Measurements from ENCODE around the gene URB1.
"Not testable (repeated sequence)": the region's sequence is repeated elsewhere in the genome, so short reads cannot be mapped to it uniquely, and the experiment has no call there.

Gene URB1

DNA sequence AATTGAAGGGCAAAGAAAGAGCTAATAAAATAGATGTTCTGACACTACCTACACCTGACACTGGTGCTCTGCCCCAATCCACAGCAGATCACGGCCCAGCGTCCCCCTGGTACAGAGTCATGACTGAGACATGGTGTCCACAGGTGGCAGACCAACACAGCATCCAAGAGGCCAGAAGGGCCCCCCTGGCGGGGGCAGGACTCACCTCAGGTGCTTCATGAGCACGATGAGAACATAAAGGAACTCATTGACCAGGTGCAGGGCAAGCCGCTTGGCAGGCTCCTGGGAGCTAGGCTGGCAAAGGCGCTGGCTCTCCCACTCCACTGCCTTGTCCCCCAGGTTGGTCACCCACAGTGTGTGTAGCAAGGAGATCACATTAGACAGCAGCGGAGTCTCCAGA is 73.8 kb downstream of the URB1 start:
- no peak for DNase-seq

DNA sequence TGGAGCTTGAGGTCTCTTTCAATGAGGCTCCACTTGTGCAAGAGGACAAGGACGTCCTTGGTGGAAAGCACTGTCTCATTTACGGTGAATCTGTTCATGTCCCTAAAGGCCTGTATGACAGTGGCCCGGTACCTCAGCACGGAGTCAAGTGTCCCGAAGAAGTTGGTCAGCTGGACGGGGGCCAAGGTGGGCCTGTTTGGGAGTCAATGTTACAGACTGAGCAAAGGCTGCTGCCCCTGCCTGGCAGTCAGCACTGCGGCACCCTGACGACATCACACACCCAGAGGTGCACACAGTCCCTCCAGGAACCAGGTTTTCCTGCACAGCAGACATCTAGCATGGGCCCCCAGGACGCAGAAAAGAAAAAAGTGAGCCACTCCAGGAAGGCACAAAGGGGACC is 75.1 kb downstream of the URB1 start:
- no peak for DNase-seq

DNA sequence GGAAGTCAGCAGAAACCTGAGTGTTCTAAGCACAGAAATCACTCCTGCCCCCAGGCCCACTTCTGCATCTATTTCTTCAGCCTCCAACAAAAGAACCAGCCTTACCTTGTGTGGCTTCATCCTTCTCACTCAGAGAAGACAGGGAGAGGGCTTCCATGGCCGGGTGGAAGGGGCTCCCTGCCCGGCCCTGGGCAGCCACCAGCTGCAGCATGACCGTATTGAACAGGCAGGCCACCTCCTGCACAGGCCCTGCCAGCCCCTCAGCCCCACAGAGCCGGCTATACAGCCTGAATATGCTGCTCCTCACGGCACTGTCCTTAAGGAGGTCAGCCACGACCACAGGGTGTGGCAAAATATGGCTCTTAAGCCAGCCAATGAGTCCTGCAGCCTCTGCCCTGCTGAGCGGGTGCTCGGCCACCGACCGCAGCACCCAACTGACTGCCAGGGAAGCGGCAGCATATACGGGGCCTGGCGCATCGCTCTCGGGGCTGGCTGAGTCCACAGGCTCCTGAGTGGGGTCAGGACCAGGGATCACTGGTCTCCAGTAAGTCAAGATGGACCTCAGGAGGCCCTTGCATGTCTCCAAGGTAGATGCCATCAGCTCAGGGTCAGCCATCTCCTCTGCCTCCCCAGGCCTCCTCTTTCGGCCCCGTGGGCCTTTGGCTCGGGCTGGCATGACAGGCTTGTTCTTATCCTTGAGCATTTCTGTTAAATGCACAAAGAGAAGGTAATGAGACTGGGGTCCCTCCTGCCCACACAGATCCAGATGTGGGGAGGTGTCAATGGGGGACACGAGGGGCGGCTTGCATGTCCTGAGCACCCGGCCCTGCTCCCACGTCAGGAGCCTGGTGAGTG is 76.2 kb downstream of the URB1 start:
- no peak for DNase-seq

DNA sequence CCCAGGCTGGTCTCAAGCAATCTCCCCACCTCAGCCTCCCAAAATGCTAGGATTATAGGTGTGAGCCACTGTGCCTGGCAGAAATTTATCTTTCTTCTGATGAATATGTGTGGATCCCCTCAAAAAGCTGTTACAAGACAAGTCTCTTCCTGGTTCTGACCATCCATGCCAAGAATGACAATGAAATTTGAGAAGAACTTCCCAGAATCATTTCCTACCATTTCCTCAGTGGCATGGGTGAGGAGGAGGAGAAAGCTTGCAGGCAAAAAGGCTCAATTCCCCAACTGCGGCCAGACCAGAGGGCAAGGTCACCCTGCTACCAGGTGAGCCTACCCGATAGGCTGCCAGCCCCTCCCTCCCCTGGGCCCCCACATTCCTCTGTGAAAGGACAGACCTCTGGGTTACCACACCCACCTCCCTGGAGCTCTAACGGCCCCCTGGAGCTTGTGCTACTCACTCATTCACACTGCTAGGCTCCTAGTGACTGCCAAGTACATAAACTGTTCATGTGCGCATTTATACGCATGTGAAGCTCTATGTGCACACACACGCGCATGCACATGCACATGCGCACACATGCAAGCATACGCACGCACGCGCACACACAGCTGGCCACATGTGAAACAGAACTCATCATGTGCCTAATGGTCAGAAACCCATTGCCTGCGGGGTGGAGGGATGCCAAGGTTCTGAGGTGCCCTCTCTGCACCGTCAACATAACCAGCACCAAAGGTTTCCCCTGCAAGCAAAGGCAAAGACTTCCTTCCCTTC is 77.1 kb downstream of the URB1 start:
- DNase-seq: no peak

DNA sequence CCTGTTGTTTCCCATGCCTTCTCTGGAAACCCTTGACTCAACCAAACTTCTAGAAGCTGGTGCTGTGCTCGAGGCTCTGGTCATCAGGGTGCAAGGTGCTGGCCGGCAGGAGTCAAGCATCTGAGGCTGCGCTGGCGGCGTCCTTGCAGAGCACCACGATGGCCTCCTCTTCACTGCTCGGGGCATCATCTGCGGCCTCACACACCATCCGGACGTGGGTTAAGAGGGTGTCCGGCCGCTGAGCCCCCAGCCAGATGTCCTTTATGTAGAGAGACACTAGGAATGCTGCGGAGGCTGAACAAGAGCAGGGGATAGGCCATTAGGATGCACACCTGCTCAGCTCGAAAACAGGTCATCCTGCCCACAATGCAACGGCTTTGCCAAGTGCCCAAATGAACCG is 78.0 kb downstream of the URB1 start:
- no peak for DNase-seq

DNA sequence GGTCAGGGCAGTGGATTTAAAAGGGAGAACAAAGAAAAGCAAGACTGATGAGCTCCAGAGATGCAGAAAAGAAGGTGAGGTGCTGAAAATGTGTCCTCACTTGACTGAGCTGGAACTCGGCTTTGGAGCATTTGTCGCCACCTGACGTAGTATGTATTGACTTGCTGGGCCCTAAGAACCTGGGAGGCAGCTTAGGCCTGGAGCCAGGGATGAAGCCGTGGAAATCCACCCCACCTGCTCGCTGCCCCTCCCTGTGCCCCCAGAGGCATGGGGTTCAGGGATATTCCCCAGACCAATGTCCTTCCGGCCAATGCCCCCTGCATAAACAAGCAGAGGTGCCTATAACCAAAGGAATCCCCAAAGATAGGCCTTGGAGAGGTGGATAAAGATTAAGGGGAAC is 79.8 kb downstream of the URB1 start:
- no peak for DNase-seq

DNA sequence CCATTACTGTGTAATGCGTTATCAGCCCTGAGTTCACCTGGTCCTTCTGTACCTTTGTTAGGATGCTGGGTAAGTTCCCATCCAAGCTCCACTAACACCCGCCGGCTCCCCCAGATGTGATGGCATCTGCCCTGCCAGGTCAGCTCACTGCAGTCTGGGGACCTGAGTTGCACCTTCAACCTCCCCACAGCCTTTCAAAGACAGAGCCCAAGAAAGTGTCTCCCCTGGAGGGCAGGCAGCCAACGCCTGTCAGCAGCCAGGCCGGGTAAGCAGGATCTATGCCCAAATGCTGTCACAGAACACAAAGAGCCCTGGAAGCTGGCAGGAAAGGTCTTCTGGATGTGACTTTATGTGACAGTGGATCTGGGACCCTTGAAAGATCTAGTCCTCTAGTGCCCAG is 80.5 kb downstream of the URB1 start:
- DNase-seq: no peak

DNA sequence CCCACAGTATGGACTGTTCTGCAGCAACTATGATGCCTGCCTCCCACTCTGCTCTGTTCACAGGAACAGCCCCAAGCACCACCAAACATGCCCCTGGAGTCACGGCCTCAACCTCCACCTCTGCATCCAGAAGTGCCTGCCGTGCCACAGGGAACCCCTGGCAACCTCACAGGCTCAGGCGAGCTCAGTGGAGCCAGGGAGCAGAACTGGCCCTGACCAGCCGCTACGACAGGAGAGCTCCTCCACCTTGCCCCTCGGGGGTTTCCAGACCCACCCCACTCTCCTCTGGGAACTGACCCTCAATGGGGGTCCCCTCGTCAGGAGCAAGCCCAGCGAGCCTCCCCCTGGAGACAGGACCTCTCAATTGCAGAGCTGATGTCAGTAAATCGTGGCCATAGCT is 81.2 kb downstream of the URB1 start:
- DNase-seq: no peak

DNA sequence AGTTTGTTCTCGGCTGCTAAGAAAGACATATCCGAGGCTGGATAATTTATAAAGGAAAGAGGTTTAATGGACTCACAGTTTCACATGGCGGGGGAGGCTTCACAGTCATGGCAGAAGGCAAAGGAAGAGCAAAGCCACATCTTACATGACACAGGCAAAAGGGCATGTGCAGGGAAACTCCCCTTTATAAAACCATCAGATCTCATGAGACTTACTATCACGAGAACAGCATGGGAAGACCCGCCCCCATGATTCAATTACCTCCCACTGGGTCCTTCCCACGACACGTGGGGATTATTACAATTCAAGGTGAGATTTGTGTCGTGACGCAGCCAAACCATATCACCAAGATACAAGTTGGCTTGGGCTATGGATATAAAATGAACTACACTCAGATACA is 81.8 kb downstream of the URB1 start:
- not testable (repeated sequence) for DNase-seq

DNA sequence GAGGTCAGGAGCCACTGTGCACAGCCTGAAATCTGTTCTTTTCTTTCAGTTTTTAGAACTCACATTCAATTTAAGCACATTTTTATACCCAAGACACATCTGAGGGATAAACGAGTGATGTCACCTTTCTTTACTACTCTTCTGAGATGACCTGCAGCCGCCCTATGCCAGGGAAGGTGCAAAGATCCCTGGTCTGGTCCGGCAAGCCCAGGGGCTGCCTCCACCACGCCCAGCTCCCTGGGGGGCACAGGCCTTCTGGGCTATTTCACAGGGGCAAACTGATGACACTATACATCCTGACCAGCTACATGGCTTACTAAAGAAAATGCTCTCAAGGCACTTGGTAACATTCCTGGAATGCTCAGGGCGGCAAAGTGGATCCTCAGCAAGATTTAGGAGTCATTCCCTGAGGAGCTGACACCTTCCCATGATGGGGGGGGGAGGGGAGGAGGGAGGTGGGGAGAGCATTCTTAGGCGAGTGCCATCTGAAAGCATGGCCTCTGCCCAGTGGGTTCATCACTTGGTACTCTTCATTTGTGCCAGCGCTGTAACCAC is 82.8 kb downstream of the URB1 start:
- DNase-seq: no peak

DNA sequence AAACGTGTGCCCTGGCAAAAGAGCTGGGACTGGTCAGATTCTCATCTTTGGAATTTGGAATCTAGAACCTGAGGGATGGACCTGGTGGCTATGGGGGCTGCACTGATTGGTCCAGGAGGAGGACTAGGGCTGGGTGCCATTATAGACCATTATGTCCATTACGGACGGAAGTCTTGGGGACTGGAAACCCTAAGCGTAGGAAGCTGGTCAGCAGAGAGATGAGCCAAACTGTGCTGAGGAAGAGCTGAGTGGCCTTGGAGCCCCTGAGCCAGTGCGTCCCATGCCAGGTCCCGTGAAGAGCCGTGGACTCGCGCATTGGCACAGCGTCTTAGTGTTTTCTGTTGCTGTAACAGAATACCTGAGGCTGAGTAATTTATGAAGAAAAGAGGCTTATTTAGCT is 84.1 kb downstream of the URB1 start:
- no peak for DNase-seq

DNA sequence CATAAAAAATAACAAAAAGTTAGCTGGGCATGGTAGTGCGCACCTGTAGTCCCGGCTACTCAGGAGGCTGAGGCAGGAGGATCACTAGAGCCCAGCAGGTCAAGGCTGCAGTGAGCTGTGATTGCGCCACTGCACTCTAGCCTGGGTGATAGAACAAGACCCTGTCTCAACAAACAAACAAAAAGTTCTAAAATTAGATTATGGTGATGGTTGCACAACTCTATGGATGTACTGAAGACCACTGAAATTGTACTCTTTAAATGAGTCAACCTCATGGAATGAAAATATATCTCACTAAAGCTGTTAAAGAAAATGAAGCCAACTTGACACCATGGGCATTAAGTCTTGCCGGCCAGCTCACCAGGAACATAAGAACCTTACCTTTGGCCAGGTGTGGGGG is 85.1 kb downstream of the URB1 start:
- DNase-seq: no peak

DNA sequence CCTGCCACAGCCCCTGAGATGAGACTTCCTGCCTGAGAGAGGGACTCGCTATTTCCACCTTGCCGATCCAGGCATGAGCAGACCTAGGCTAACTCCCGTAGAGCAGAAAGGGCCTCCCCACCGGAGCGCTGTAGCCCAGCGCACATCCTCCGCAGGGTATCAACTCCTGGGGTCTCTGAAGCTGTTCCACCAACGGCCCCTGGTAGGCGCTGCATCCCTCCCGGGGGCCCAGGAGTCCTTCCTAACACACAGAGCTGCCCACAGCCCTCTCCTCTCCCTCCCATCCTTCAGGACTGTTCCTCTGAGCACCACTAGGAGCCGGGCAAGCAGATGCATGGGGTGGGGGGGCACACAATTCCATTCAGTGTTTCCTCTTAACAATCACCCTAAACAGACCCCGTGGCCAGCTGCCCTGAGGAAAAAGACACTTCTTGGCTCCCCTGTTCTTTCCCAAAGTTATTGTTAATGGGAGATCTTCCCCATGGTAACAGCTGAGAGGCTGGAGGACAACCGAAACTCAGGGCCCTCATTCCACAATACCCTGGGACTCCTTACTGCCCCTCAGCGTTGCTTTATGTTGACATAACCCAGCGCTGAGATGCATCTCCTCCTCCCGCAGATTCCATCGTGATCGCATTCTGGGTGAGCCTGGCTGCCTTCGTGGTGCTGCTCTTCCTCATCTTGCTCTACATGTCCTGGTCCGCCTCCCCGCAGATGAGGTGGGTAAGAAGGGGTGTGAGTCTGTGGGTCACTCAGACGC is 86.6 kb downstream of the URB1 start:
- peak; percentile 6 for DNase-seq

DNA sequence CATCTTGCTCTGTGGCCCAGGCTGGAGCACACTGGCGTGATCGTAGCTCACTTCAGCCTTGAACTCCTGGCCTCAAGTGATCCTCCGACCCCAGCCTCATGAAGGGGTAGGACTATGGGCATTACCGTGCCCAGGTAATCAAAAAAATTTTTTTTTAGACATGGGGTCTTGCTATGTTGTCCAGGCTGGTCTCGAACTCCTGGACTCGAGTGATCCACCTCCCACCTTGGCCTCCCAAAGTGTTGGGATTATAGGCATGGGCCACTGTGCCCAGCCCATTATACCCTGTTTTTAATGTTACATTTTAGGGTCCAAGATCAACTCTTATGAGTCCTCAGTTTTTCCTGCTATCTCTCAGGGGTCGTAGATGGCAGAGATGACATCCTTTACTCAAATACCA is 87.8 kb downstream of the URB1 start:
- DNase-seq: no peak

DNA sequence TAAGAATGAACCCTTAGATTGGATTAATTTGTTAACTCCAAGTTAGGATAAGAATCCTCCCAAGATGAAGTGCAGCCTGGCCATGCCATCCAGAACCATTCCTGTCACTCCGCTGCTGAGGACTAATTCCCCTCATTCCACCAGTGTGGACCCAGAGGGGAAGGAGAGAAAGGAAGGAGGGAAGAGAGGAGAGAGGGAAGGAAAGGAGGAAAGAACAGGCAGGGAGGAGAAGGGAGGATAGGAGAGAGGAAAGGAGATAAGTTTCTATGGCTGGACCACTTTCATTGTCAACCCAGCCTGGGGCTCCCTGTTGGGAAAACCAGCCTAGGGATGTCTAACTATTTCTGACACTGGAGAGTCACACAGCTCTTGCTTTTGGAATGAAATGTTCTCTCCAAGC is 89.4 kb downstream of the URB1 start:
- no peak for DNase-seq

DNA sequence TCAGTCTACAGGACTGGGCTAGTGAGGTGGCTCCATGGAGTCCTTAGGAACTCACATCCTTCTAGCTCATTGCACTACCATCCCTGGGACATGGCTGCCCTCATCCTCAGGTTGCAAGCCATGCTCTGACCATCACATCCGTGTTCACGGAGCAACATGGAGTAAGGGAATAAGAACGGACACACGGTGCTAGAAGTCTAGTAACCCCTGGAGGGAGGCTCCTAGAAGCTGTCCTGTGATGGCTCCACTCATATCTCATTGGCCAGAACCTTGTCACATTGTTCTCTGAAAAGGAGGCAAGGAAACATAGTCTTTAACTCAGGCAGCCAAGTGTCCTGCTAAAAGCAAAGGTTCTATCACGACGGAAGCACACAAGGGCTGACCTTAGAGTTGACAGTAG is 90.3 kb downstream of the URB1 start:
- no peak for DNase-seq

DNA sequence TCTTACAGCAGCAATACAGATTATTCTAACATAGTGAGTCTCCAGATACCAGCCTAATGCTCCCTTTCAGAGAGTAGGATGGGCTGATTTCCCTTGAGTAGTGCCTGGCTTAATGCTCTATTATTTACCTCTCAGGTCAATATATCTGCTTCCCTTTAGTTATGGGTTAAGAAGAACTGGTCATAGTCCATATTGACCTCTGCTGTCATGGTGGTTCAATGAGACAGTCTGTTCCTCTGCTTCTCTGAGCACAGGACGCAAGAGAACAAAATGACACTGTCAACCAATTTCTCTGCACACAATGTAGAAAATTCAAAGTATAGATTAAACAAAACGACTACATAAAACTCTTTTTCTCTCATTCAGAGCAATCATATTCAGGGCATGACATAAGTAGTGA is 91.2 kb downstream of the URB1 start:
- no peak for DNase-seq

DNA sequence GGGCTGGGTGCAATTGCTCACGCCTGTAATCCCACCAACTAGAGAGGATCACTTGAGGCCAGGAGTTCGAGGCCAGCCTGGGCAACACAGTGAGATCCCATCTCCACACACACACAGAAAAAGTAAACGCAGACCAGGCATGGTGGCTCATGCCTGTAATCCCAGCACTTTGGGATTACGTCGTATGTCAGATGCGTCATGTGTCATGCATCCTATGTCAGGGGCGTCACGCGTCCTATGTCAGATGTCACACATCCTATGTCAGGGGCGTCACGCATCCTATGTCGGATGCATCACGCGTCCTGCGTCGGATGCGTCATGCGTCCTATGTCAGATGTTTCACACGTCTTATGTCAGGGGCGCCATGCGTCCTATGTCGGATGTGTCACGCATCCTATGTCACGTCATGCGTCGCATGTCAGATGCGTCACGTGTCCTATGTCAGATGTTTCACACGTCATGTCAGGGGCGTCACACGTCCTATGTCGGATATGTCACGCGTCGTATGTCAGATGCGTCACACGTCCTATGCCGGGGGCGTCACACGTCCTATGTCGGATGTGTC is 92.6 kb downstream of the URB1 start:
- no peak for DNase-seq

DNA sequence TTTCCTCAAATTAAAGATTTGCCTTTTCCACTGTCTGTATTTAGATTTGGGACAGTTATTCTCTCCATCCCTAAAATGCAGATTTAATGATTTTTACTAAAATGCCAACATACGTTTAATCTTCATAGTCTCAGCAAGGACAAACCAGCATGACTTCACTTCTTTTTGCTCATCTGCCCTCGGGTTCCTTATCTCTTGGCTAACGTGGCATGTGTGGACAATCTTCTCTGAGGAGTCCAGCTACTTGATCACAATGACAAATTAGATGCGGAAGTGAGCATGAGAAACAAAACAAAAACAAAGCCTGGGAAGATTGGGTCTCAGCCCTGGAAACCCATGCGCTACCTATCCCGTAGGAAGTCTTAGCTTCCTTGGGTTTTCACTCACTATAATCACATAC is 93.1 kb downstream of the URB1 start:
- no peak for DNase-seq

DNA sequence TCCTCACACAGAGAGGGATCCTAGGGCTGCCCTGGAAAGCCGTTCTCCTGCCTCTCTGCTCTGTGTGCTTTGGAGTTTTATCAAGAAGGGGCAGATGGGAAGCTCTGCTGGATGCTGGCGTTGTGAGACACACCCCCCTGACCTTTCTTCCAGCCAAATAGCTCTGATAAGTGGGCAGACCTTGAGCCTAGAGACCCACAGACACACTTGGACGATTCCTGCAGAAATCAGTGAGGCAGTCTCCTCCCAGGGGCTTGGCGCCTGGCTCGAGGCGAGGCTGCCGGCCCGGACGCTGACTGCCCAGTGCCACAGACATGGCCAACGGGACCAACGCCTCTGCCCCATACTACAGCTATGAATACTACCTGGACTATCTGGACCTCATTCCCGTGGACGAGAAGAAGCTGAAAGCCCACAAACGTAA is 94.1 kb downstream of the URB1 start, which contains the start of gene MRAP:
TSS of gene MRAP (plus strand) at position 198 of the 424 bp plus-strand sequence. CDS start at position 315, 117 bp downstream.
- no peak for DNase-seq

DNA sequence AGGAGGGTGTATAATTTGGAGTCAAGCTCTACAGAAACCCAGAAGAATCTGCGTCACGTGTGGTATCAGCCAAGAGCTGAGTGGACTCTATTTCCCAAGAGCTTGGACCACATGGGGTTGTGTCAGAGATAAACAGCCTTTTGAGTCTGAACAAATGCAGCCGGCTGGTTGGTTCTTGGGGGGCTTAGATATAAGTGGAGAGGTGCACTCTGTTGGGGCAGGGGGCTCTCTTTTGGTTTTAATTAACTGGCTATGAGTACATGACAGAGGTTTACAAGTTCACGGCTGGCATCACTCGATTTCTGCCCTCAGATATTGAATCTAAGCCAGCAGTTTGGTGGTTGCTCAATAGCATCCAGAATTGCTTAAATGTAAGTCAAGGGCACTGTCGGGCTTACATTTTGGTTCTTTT is 94.7 kb downstream of the URB1 start:
- no peak for DNase-seq

DNA sequence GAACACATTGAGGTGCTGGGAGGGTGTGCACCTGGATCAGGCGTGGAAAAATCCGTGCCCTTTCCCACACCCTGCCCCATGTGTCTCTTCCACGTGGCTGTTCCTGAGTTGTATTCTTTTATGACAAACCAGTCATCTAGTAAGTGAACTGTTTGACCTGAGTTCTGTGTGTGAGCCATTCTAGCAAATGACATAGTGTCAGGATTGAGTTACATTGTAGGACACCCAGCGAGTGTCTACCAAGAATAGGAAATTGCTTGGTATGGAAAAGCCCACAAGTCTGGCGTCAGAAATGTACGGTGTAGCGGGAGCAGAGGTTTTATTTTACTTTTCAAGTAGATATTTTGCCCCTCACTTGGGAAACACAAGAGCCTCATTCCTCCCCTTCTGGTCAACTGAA is 95.4 kb downstream of the URB1 start:
- no peak for DNase-seq
